DMS153 treated with DMSO at 0.1 percent for 48 hours (cell line): Measurements from ENCODE around the gene KPRP.

ENCODE experiments used
- DNase-seq: peaks from one replicate; lab custom pipeline; 2025; ENCODE audit not compliant: unreplicated experiment; lab: John Stamatoyannopoulos, UW

KPRP gene

GRCh38 chr1:152757747-152758146, at the start of gene KPRP:
TSS of gene KPRP (plus strand) at chr1:152758025. CDS start at chr1:152759589, 1,564 bp downstream.
- DNase-seq, result no peak

DNA sequence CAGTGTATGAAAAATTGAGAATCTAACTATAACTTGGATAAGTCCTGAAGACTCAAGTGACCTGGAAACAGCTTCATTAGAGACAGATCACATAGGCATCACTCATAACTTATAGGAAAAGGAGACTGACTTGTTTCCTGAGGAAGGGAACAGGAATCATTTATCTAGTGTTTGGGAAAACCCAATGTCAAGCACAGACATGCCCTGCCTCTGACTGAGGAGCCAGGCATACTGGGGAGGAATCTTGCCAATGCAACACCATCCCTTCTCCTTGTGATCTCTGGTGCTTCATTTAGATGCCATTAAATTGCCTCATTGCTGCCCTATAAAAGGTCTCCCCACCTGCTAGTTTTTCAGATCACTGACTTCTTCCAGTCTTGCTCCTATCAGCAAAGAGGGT, 39.6 kb upstream of the KPRP start:
- DNase-seq, result no peak

GRCh38 chr1:152725261-152725660, 32.6 kb upstream of the KPRP start:
- no peak for DNase-seq

DNA sequence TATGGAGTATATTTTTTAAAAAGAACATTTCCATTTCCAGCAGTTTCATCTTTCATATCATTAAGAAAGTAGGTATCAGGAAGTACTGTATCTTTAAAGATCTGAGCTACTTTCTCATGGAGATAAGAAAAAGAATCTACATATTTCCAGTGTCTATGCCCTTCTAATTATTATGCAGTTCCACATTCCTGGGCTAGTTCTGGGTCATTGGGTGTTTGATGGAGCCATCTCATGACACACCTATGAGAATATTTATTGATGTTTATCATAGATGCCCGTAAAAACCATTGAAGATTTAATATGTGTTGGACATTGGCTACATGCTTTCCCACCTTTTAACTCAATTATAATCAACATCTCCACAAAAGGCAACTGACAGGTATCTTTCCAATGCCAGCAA, 28.8 kb upstream of the KPRP start:
- DNase-seq, result no peak

- no peak for DNase-seq
Measured at GRCh38 chr1:152735648-152736047, 22.2 kb upstream of the KPRP start.

DNA sequence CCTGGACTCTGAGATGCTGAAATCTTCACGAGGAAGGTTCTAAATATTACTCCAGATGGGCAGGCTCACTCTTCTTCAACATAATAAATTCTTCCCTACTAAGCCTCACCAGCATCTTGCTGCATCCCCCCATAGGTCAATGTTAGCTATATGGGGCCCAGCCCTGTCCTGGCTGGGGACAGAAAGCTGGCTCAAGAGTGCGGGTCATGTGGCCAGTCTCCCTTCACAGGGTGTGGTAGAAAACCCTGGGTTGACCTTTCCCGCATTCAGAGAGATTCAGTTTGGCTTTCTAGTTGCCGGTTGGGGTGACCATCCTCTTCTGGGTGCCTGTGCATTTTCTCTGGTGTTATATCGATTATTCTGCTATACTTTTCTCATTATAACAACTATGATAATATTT, 19.8 kb upstream of the KPRP start:
- DNase-seq, result no peak

DNA sequence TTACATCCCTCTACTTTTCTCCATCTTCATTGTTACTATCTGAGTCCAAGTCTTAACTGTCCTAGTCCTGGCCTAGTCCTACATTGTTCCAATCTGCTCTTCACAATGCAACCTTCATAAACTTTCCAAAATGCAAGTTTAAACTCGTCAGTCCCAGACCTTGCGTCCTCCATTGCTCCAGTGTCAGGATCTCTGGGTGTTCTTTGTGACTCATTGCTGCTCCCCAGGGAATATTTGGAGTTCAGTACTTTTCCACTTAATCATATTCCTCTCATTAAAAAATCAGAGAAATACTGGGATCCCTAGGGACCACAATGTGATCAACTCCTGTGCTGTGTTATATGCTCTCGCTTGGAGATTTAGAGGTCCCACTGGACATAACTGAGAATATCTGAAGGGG, 18.0 kb upstream of the KPRP start:
- DNase-seq, result no peak

DNA sequence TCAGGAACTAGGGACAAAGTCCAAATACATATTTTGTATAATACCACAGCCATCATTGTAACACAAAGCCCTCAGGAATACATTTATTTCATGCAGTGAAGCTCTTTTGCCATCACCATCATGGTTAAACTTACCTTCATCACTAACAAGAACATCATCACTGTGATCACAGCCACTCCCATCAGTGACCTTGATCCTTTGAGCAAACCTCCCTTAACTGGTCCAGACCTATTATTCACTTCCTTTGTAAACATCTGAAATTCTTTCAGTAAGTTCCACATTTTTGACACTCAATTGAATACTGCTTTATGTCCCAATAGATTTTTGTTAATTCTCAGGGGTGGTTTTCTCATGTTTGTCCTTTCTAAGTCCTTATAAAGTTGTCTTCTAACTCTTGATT, 16.2 kb upstream of the KPRP start:
- DNase-seq, result no peak

DNA sequence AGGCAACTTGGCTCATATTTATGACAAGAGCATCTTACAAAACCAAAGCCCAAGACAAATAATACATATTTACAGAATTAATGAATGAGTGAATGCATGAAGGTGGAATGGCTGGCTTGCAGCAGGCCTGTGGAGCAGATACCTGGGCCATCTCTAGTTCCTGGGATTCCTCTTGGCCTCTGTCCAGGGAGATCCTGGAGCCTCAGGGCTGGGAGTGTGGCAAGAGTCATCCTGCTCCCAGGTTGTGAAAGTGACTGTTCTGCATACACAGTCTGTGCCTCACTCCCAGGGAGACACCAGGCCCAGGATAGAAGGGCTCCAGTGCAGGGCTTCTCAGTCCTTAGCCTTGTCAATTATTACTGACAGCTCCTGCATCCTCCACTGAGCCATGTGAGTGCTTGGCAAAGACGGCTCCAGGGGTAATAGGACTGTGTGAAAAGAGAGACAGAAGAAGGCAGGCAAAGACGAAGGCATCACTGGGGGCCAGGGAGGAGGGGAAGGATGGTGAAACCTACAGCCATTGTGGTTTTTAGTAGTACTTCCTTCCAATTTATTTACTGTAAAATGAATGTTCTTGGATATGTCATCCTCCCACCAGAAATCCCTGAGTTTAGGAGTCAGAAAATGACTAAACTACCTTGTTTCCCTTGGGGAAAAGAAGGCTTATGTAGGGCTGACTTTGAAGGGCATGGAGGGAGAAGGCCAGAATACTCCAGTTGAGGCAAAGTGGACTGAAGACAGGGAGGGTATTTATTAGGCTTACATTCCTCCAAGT, 14.3 kb upstream of the KPRP start:
- DNase-seq, result no peak

- peak; percentile 73 for DNase-seq
Measured at GRCh38 chr1:152745289-152745704, 12.5 kb upstream of the KPRP start.

DNA sequence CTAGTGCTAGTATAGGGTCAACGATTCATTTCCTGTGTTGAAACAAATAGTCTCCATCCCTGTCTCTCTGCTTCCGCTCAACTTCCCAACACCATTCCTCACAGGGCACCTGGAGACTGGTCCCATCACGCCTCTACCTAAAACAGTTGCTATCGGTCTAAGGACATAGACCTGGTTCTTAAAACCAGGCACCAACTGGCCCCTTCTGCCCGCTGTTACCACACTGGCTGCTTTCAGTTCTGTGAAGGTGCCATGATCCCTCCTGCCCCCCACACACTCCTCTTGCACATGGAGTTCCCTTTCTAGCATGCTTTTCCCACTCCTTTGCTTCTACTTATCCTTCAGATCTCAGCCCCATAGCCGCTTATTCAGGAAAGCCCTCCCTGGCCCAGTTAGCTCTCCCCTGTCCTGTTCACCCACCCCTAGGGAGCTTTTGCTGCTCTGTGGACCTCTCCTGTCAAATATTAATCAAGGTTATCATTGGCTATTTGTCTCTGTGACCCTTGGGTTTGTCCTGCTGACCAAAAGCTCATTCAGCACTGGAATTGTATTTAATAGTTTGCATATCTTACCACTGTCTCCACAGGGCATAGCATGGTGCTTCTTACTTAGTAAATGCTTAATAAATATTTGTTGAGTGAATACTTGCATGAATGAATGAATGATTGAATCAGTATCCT, 11.9 kb upstream of the KPRP start:
- no peak for DNase-seq

DNA sequence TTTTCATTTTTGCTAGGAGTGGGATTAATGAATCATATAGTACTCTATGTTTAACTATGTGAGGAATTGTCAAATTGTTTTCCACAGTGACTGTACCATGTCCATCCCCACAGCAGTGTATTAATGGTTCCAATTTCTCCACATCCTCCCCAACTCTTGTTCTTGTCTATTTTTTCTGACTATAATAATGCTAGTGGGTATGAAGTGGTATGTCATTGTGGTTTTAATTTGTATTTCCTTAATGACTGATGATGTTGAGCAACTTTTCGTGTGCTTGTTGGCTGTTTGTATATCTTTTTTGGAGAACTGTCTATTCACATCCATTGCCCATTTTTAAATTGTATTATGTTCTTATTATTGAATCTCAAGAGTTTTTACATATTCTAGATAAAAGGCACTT, 10.0 kb upstream of the KPRP start:
- no peak for DNase-seq

GRCh38 chr1:152752225-152752624, 5.6 kb upstream of the KPRP start:
- no peak for DNase-seq

DNA sequence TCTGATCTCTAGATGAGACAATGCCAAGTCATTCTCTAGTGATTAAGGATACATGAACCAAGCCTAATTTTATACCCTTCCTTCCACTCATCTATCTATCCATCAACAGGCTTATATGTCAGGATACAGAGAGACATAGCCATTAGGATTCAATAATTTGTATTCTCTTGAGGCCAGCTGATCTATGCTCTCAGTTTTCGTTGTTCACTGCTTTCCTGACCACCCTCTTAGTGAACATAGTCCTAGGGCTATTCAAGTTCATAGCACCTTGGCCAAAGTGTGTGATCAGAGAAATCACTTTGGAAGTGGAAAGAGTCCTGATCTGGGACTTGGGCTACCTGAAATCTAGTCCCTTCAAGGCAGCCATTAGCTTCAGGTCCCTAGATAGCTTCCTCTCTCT, 4.2 kb upstream of the KPRP start:
- DNase-seq, result no peak

GRCh38 chr1:152756872-152757271, 953 bp upstream of the KPRP start:
- DNase-seq, result no peak

- DNase-seq, result no peak
Measured at GRCh38 chr1:152758636-152759035, 811 bp downstream of the KPRP start.

DNA sequence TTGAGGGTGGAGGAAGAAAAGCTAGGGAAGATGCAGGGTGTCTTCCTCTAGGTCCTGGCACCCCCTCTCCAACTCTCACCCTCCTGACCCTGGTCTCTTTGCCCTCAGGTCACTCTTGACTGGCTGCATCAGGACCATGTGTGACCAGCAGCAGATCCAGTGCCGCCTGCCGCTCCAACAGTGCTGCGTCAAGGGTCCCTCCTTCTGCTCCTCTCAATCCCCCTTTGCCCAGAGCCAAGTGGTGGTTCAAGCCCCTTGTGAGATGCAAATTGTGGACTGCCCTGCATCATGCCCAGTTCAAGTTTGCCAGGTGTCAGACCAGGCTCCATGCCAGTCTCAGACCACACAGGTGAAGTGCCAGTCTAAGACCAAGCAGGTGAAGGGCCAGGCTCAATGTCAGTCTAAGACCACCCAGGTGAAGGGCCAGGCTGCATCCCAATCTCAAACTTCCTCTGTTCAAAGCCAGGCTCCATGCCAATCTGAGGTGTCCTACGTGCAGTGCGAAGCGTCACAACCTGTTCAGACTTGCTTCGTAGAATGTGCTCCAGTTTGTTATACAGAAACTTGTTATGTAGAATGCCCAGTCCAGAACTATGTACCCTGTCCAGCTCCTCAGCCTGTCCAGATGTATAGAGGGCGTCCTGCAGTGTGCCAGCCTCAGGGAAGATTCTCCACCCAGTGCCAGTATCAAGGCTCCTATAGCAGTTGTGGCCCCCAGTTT, 1.8 kb downstream of the KPRP start:
- DNase-seq, result no peak

GRCh38 chr1:152760551-152761190, 2.8 kb downstream of the KPRP start:
- DNase-seq, result no peak

GRCh38 chr1:152761609-152762213, 3.9 kb downstream of the KPRP start:
- no peak for DNase-seq

GRCh38 chr1:152768847-152769533, 11.2 kb downstream of the KPRP start:
- no peak for DNase-seq

DNA sequence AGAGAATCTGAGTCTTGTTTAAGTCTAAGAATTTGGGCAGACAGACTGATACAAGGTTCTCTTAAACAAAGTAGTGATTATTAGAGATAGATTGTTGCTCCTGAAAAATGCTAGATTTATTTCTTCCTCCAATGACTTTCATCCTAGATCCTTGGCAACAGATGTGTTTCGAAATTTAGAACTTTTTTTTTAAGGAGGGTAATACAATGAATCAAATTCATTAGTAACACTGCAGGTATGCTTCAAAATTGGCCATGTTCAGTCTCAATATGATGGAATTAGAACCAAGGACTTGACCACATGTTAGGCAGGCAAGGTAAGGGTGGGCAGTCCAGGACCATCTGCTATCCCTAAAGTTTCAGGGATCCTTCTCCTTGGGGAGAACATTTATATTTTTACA, 12.6 kb downstream of the KPRP start:
- no peak for DNase-seq
